Esophagus squamous epithelium (tissue), 5 donors: ENCODE results near the gene RGP1. TPM values are rescaled to one million over a fixed set of nuclear protein-coding genes. Genes with fewer than 3 reads are reported as not detected.
A peak's percentile ranks its signal among the peaks of the same experiment; 100 is the strongest.

Experiments used
- DNase-seq: peaks from one replicate; lab custom pipeline; 2025; lab: John Stamatoyannopoulos, UW
- H3K27ac ChIP-seq, 4 donors: fragments of 200-600 bp; sonication (generic); one replicate each; pipeline ENCODE4 v1.5.1; 2016 to 2019; ENCODE audit warnings: mild to moderate bottlenecking in 1 of 4
- H3K27me3 ChIP-seq, 4 donors: fragments of 200-600 bp; sonication (generic); 1 replicate in 3 of 4; 2 replicates in 1 of 4; pipeline versions ENCODE4 v1.5.1 to v1.6.0; 2017 to 2021; ENCODE audit warnings: antibody characterized with exemption in 1 of 4
- H3K36me3 ChIP-seq, 3 donors: fragments of 200-600 bp; sonication (generic); one replicate each; pipeline ENCODE4 v1.5.1; 2016 to 2019
- H3K4me1 ChIP-seq, 3 donors: fragments of 200-600 bp; sonication (generic); one replicate each; pipeline ENCODE4 v1.5.1; 2017 to 2019
- H3K4me3 ChIP-seq, 4 donors: fragments of 200-600 bp; sonication (generic); 1 replicate in 3 of 4; 2 replicates in 1 of 4; pipeline ENCODE4 v1.5.1; 2016 to 2019; ENCODE audit warnings: mild to moderate bottlenecking in 2 of 4, moderate library complexity in 1 of 4
- H3K9me3 ChIP-seq, 3 donors: fragments of 200-600 bp; sonication (generic); one replicate each; pipeline ENCODE4 v1.5.1; 2016 to 2019
- CTCF ChIP-seq, 6 experiments: fragments of 450-650 bp in 4 of 6; fragments of 200-600 bp in 2 of 6; sonication (generic) in 2 of 6; IDR thresholded peaks; one replicate each; pipeline ENCODE4 v1.5.1; 2016 to 2019; ENCODE audit warnings: antibody characterized with exemption in 6 of 6, mild to moderate bottlenecking in 4 of 6, moderate library complexity in 4 of 6
- POLR2A ChIP-seq, 4 donors: fragments of 450-650 bp; IDR thresholded peaks; one replicate each; pipeline ENCODE4 v1.6.1; 2017; ENCODE audit warnings: antibody characterized with exemption in 4 of 4, mild to moderate bottlenecking in 4 of 4, moderate library complexity in 3 of 4
- WGBS, 2 donors: methylation state at CpG; one replicate each; pipeline ENCODE4 v1.1.5; 2018; 5-methylcytosine and 5-hydroxymethylcytosine counted together
- intact Hi-C: fragments of 100-400 bp; cut with DNase I; formaldehyde crosslinking; loops from one replicate; pipeline ENCODE4 v1.15.0; 2022
- total RNA-seq, 4 donors: library from RNA; depleted of rRNA; stranded (reverse); fragments of >200 nt; gene quantifications; one replicate each; pipeline ENCODE4 v1.1.0, GENCODE V29; 2016
- donor health status: DM: yes; HTN: yes; CAD: no.

The RGP1 gene
- 10 to 100 TPM in 3 of 4 donors, 1 to 10 TPM in 1; 8.0 to 17.5 (median 11.6) TPM for total RNA-seq

GRCh38 chr9:35748858-35749514 is at the start of gene RGP1, which contains the start of gene GBA2:
Gene RGP1, plus strand, starts transcription at chr9:35749287. Its CDS starts 469 bp downstream, at chr9:35749756.
Gene GBA2, minus strand, starts transcription at chr9:35749228. Its CDS starts 524 bp downstream, at chr9:35748704.
- peaks cover 34 to 61% (median 34%) of the 10 kb centered on the region in 3 donors for H3K4me1 ChIP-seq
- H3K9me3 ChIP-seq: no peaks in the 10 kb centered on the region
- H3K36me3 ChIP-seq: peaks cover 14 to 49% (median 26%) of the 10 kb centered on the region in 3 donors
- no peaks in the 10 kb centered on the region for H3K27me3 ChIP-seq
- intact Hi-C loops: no loop called here
- peak within 1 kb of the TSS; percentile 83 to 99 (median 90) for H3K4me3 ChIP-seq
- no peak for DNase-seq
- 0% methylated on average over 4 of the region's 69 CpGs; no CpG with 5 or more reads in 1 of the 2 donors for WGBS, 2 donors
- H3K27ac ChIP-seq: peak within 1 kb of the TSS; percentile 90 to 97 (median 94)
- TF ChIP-seq POLR2A (IDR thresholded peaks at IDR 0.05) (peak in 2 of 4 donors; percentile 75 to 78), CTCF (IDR thresholded peaks at IDR 0.05) (peak in 2 of 6 experiments; percentile 5 to 13)

GRCh38 chr9:35700031-35700430 is 49.1 kb upstream of the RGP1 start:
- no peak for DNase-seq
- intact Hi-C loops: no loop called here
- 74 to 85% methylated on average over 6 to 11 of the region's 11 CpGs for WGBS, 2 donors
- Histone ChIP-seq H3K4me3 (no peak overlapping the region), H3K4me1 (peaks cover 0 to 23% (median 7%) of the 10 kb centered on the region in 3 donors), H3K36me3 (peaks cover 68 to 93% (median 75%) of the 10 kb centered on the region in 3 donors), H3K9me3 (no peaks in the 10 kb centered on the region), H3K27ac (peak overlapping the region in 3 of 4 donors; percentile 79 to 90 (median 87)), H3K27me3 (no peaks in the 10 kb centered on the region)
- TF ChIP-seq CTCF (IDR thresholded peaks at IDR 0.05) (no peak), POLR2A (IDR thresholded peaks at IDR 0.05) (no peak)

GRCh38 chr9:35700942-35701341 is 48.1 kb upstream of the RGP1 start:
- Histone ChIP-seq H3K9me3 (no peaks in the 10 kb centered on the region), H3K27me3 (no peaks in the 10 kb centered on the region), H3K4me1 (peaks cover 0 to 20% (median 7%) of the 10 kb centered on the region in 3 donors), H3K27ac (peak overlapping the region in 1 of 4 donors; percentile 87), H3K36me3 (peaks cover 77 to 99% (median 84%) of the 10 kb centered on the region in 3 donors), H3K4me3 (no peak overlapping the region)
- intact Hi-C loops: no loop called here
- DNase-seq: no peak
- TF ChIP-seq POLR2A (IDR thresholded peaks at IDR 0.05) (no peak), CTCF (IDR thresholded peaks at IDR 0.05) (no peak)

GRCh38 chr9:35702696-35703095 is 46.4 kb upstream of the RGP1 start:
- no peaks in the 10 kb centered on the region for H3K27me3 ChIP-seq
- DNase-seq: no peak
- WGBS, 2 donors: 93 to 97% methylated on average over 6 of the region's 7 CpGs
- no peak overlapping the region for H3K4me3 ChIP-seq
- peaks cover 92 to 100% (median 97%) of the 10 kb centered on the region in 3 donors for H3K36me3 ChIP-seq
- H3K4me1 ChIP-seq: peaks cover 0 to 3% (median 0%) of the 10 kb centered on the region in 3 donors
- intact Hi-C loops: no loop called here
- no peaks in the 10 kb centered on the region for H3K9me3 ChIP-seq
- TF ChIP-seq POLR2A (IDR thresholded peaks at IDR 0.05) (no peak), CTCF (IDR thresholded peaks at IDR 0.05) (no peak)
- no peak overlapping the region for H3K27ac ChIP-seq
